Neural progenitor cell (in vitro differentiated cells): ENCODE results near the gene NDUFV1.

Experiments used
- CTCF ChIP-seq: fragments of 200-600 bp; sonication (generic); IDR thresholded peaks from 2 replicates; pipeline ENCODE4 v1.5.1; 2017; ENCODE audit warnings: antibody characterized with exemption, mild to moderate bottlenecking
- EZH2 ChIP-seq: fragments of 200-600 bp; sonication (generic); IDR thresholded peaks from 2 replicates; pipeline ENCODE4 v1.6.1; 2017; ENCODE audit warnings: antibody characterized with exemption, mild to moderate bottlenecking, moderate library complexity

DNA sequence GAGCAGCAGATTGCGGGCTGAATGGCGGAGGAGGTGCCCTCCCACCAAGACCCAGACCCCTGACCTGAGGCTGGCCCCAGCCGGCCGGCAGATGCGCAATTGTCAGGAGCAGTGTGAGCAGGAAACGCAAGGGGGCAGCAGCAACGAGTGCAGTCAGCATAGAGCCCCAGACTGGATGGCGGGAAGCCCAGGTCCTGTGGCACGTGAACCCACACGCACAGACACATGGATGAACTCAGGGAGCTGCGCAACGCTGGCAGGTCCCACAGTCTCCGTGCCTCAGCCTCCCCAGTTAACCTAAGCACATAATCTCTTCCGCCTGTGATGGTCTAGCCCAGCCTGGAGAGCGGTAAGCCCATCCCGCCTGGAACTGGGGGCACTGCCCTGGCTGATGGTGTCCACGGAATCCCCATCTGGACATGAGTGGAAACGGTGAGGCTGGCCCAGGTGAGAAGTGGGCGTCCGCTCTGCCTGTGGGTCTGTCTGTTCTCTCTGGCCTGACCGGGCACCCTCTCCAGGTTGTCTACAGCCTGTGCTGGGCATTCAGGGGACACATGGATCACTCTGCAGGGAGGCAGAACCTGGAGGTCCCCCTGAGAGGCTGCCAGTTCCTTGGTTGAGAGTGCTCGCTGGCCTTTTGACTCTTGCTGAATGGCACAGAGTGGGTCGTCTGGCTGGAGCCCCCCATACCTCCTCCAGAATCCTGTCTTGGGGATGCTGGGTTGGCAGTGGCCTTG lies 33.5 kb downstream of the NDUFV1 start:
- peak; percentile 68 for TF ChIP-seq CTCF
- no peak for TF ChIP-seq EZH2
